Measurements from ENCODE around the gene SLC44A1. TPM values are rescaled to one million over a fixed set of nuclear protein-coding genes. Genes with fewer than 3 reads are reported as not detected.

SLC44A1 gene
- total RNA-seq, 2 donors from 2014 or later = 10.7 to 19.5 TPM

- H3K27ac ChIP-seq = no peak overlapping the region
- H3K4me1 ChIP-seq = no peaks in the 10 kb centered on the region
- H3K9me3 ChIP-seq = no peaks in the 10 kb centered on the region
- TF ChIP-seq CTCF (IDR thresholded peaks at IDR 0.05) = no peak
- no peak for DNase-seq (ENCODE audit: low spot score)
- H3K36me3 ChIP-seq = no peaks in the 10 kb centered on the region
- H3K27me3 ChIP-seq = no peaks in the 10 kb centered on the region
- no peak overlapping the region for H3K4me3 ChIP-seq
Measured at GRCh38 chr9:105385381-105385985, 141.0 kb downstream of the SLC44A1 start.

- Histone ChIP-seq H3K9me3 (no peaks in the 10 kb centered on the region), H3K27me3 (no peaks in the 10 kb centered on the region), H3K4me3 (no peak overlapping the region), H3K4me1 (no peaks in the 10 kb centered on the region), H3K36me3 (no peaks in the 10 kb centered on the region), H3K27ac (no peak overlapping the region)
- DNase-seq (ENCODE audit: low spot score) = no peak
- no peak for TF ChIP-seq CTCF (IDR thresholded peaks at IDR 0.05)
Measured at GRCh38 chr9:105389796-105390195, 145.3 kb downstream of the SLC44A1 start.

GRCh38 chr9:105390871-105391270 is 146.4 kb downstream of the SLC44A1 start:
- no peaks in the 10 kb centered on the region for H3K36me3 ChIP-seq
- no peaks in the 10 kb centered on the region for H3K4me1 ChIP-seq
- H3K27ac ChIP-seq = no peak overlapping the region
- no peak for DNase-seq (ENCODE audit: low spot score)
- no peak overlapping the region for H3K4me3 ChIP-seq
- TF ChIP-seq CTCF (IDR thresholded peaks at IDR 0.05) = no peak
- no peaks in the 10 kb centered on the region for H3K9me3 ChIP-seq
- H3K27me3 ChIP-seq = no peaks in the 10 kb centered on the region

GRCh38 chr9:105391288-105391687 is 146.8 kb downstream of the SLC44A1 start:
- H3K27ac ChIP-seq = no peak overlapping the region
- DNase-seq (ENCODE audit: low spot score) = no peak
- H3K27me3 ChIP-seq = no peaks in the 10 kb centered on the region
- TF ChIP-seq CTCF (IDR thresholded peaks at IDR 0.05) = no peak
- H3K4me1 ChIP-seq = no peaks in the 10 kb centered on the region
- H3K4me3 ChIP-seq = no peak overlapping the region
- H3K9me3 ChIP-seq = no peaks in the 10 kb centered on the region
- no peaks in the 10 kb centered on the region for H3K36me3 ChIP-seq

GRCh38 chr9:105392531-105392930 is 148.1 kb downstream of the SLC44A1 start:
- Histone ChIP-seq H3K36me3 (no peaks in the 10 kb centered on the region), H3K4me1 (no peaks in the 10 kb centered on the region), H3K27me3 (no peaks in the 10 kb centered on the region), H3K27ac (no peak overlapping the region), H3K9me3 (no peaks in the 10 kb centered on the region), H3K4me3 (no peak overlapping the region)
- TF ChIP-seq CTCF (IDR thresholded peaks at IDR 0.05) = no peak
- DNase-seq (ENCODE audit: low spot score) = no peak
